GM19463 (cell line): ENCODE data around the gene FABP6.
"Not testable (repeated sequence)": the region's sequence is repeated elsewhere in the genome, so short reads cannot be mapped to it uniquely, and the experiment has no call there.

Source experiments
- ATAC-seq: cut with Tn5 transposase; IDR thresholded peaks from one replicate; pipeline ENCODE4 v1.9.1; 2021; ENCODE audit warnings: mild to moderate bottlenecking, moderate library complexity; ENCODE audit not compliant: unreplicated experiment

The FABP6 gene

DNA sequence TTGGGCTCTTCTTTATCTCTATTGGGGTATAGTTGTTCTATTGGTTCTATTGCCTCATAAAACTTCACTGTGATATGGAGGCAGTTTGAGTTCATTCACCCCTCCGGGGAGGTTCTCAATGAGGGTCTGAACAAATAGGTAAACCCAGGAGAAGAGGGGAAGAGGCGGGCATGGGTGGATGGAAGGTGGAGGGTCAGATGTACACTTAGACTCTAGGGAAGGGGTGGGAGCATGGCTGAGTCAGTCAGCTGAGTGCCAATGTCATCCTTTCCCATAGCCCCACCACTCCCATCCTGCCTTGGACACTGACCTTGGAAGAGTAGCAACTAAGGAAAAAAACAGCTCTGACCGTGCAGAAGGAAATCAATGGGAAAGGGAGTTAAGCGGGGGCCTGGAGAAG is 9.9 kb upstream of the FABP6 start:
- no peak for ATAC-seq

DNA sequence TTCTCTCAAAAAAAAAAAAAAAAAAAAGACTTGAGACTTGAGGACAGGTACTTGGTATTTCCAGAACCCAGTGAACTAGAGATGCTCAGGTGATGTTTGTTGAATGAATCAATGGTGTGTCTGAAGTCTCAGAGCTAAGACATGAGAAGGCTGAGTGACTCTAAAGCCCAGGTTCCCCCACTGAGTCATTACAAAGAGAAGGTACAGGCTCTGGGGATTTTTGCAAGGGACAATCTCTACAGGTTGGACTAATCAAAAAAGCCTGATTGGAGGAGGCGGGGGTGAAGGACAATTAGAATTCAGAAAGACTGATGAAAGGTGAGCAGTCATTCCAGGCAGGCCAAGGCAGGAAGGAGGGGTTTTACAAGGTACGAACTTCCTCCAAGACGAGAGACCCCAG is 8.2 kb upstream of the FABP6 start:
- no peak for ATAC-seq

- no peak for ATAC-seq
Observed at GRCh38 chr5:160227012-160227411, 2.3 kb upstream of the FABP6 start.

DNA sequence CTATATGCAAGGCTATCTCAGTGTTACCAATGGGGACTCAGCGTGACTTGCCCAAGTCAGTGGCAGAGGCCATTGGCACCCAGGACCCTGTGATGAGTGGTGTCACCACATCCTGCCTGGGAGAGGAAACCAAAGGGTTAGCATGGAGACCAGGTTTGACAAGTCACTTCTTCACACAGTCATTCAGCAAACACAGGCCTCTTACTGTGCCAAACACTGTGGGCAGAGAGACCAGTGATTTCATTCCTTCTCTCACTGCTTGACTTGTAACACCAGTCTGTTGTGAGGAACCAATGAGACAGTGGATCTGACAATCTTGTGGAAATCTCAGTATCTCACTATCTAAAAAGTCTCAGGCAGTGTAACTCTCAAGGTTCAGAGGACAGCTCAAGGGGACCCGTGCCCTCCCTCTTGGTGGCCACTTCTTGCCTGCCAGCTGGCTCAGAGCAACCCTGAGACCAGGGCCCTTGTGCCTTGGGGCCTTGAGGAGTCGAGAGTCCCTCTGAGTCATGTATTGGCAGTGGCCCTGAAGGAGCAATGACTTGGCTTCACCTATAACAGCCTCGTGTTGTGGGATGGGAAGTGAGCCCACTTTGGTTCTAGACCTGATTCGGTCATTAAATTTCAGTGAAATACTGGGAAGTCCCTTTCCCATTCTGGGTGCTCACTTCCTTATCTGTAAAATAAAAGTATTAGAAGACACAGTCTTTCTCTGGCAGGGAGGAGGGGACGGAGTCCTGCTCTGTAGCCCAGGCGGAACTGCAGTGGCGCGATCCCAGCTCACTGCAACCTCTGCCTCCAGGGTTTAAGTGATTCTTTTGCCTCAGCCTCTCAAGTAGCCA is 1.6 kb downstream of the FABP6 start:
- peak; percentile 69 for ATAC-seq

DNA sequence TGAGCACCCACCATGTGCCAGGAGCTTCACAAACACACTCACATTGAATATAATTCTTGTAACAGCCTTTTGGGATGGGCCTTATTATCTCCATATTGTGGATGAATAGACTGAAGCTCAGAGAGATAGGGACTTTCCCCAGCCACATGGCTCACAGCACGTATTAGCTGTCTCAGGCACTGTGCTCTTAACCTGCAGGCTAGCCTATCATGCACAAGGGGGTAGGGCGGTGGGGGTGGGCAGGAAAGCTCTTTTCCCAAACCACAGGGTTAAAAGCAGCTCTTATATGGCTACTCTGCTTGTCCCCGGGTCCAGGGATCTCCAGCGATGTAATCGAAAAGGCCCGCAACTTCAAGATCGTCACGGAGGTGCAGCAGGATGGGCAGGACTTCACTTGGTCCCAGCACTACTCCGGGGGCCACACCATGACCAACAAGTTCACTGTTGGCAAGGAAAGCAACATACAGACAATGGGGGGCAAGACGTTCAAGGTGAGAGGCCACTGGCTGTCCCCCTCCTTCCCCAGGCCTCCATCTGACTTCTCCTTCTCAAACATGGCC is 2.6 kb downstream of the FABP6 start:
- ATAC-seq, result peak; percentile 41

DNA sequence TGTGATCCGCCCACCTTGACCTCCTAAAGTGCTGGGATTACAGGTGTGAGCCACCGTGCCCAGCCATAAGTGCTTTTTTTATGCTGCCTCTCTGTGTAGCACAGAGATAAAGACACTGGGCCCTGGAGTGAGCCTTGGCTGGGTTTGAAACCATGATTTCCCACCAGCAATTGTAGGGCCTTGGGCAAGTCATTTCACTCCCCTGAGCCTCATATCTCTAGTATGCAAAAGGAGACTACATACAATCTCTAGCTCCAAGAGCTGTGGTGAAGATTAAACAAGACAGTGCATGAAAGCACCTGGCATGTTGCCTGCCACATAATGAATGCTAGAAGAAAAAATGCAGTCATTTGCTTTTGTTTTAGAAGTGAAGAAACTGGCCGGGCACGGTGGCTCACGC is 3.9 kb downstream of the FABP6 start:
- no peak for ATAC-seq

DNA sequence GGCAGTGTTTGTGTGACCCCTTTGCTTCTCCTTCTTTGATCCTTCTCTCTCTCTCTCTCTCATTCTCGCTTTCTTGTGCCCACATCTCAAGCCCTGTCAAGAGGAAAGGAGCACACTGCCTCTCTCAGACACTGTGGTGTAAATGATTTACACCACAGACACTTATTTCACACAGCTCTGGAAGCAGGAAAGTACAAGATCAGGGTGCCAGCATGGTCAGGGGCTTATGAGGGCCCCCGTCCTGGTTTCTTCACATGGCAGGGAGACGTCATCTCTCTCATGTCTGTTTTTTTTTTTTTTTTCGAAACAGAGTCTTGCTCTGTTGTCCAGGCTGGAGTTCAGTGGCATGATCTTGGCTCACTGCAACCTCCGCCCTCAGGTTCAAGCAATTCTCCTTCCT is 6.4 kb downstream of the FABP6 start:
- no peak for ATAC-seq

GRCh38 chr5:160237571-160238093 is 8.3 kb downstream of the FABP6 start:
- no peak for ATAC-seq

DNA sequence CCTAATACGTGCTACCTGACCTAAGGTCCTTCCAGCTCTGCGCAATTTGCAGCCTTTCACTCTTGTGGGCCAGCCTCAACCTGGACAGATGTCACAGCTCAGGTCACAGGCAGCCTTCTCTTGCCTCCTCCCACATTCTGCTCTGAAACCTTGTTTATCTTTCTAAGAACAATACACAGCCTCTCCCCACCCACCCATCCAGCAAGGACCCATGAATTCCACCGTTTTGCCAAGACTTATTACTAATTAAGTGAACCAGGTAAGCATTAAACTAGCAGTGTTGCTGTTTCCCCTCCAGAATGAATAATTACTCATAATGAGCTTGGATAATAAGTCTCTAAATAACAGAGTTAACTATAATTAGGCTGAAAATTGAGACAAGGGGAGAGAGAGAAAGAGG is 11.0 kb downstream of the FABP6 start:
- ATAC-seq, result no peak

GRCh38 chr5:160242145-160242544 is 12.8 kb downstream of the FABP6 start:
- ATAC-seq, result no peak

GRCh38 chr5:160245506-160246086 is 16.3 kb downstream of the FABP6 start:
- ATAC-seq, result no peak

GRCh38 chr5:160249570-160249969 is 20.3 kb downstream of the FABP6 start:
- ATAC-seq, result not testable (repeated sequence)

DNA sequence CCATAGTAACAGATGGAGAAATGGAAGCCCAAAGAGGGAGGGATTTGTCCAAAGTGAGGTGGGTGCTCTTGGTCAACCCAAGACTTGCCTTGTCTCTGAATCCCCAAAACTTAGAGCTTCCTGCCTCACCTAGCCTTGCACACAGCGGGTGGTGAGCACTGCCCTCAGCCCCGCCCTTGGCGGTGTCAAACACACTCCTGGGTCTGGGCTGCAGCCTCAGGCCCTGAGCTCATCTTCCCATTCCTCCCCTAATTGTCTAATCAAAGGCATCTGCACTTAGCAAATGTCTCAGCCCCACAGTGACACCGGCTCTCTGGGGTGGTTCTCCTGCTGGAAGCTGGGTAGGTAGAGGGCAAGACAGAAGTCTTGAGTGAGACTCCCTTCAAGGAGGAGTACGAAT is 20.9 kb downstream of the FABP6 start:
- no peak for ATAC-seq

DNA sequence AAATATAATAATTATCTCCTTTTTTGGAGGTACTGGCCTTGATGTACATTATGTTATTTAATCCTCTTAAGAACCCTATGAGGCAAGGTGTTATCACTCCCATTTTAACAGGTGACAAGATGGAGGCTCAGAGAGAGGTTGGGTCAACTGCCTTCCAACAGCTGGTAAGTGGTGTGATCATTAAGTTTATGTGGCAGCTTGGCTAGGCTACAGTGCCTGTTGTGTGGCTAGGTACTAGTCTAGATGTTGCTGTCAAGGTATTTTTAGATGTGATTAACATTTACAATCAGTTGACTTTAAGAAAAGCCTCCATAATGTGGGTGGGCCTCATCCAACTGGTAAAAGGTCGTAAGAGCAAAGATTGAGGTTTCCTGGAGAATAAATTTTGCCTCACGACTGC is 21.5 kb downstream of the FABP6 start:
- no peak for ATAC-seq

DNA sequence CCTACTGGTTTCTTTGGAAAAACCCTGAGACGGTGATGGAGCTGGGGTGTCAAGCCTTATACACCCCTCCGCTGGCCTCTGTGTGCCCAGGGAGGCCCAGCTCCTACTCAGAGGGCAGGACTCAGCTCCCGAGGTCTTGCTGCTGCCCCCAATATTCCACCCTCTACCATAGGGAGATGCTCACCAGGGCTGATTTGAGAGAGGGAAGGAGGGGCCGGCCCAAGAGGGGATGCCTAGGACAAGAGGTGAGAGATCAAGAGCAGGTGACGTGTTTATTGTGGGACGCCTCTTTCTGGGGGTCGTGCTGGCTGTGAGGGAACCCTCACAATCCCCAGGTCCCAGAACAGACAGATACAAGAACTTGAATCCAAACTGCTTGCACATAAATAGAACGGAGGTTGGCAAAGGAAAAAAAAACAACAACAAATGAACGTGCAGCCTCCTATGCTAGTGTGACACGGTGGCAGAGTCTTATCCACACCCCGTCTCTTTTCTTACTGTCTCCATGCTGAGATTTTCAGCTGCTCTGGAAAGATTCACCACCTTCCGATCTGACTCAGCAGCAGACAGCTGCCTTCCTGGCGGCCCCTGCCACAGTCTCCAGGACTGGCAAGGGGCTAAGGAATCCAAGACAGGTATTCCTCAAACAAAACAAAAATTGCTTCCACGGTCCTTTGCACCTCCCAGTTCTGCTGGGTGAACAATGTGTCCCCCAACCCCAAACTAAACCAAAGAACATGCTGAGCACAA is 22.3 kb downstream of the FABP6 start:
- no peak for ATAC-seq

DNA sequence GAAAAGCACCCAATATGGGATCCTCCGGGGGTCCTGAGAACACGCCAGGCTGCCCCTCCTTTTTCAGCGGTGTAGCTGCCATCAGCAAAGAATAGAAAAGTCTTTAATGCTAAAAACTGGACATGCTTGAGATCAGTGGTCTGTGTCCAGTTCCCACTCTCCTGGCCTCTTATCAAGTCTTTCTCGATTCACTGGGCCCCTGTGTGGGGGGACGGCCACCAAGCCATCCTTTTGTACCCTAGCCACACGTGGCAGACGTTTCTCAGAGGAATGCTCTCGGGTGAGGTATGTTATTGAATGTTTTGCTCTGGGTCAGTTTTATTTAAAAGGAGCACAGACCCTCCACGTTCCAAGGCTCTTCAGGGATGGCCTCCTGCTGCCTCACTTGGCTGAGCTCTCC is 23.6 kb downstream of the FABP6 start:
- ATAC-seq, result no peak

GRCh38 chr5:160253441-160253840 is 24.1 kb downstream of the FABP6 start:
- ATAC-seq, result no peak

GRCh38 chr5:160254706-160255105 is 25.4 kb downstream of the FABP6 start:
- no peak for ATAC-seq

DNA sequence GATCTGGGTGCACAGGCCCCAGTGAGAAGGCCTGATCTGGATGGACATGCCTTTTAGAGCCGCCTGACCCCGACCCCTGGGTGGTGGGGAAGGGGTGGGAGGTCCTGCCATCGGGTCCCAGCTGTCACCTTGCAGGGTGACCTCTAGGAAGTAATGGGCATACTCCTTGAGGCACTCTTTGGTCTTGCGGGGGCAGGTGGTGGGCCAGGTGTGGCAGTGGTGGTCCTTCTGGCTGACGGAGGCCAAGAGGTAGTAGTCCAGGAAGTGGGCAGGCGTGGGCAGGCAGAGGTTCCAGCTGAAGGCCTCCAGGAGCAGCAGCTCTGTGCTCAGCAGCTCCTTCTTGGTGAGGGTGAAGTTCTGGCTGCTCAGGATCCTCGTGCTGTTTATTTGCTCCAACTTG is 30.0 kb downstream of the FABP6 start:
- ATAC-seq, result no peak

- no peak for ATAC-seq
Observed at GRCh38 chr5:160260006-160260775, 30.9 kb downstream of the FABP6 start.
